ENCODE data around the gene IL37.

IL37 gene

DNA sequence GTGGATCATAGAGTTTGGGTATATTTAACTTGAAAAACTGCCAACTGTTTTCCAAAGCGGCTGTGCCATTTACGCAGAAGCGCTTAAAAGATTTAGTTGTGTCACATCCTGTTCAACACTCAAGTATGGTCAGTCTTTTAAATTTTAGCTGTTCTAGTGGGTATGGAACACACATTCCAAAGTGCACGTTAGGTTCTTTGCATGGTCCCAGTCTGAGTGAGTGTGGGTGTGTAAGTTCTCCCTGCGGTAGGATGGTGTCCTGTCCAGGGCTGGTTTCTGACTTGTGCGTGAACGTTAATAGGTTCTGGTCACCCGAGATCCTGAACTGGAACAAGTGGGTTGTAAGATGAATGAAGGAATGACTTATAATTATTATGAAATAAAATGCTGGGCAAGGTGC is 38.5 kb downstream of the IL37 start:
- H3K4me2 ChIP-seq (ENCODE audit: low read length): no peak overlapping the region
- H3K79me2 ChIP-seq (ENCODE audit: insufficient read depth, low read length): no peaks in the 10 kb centered on the region
- no peaks in the 10 kb centered on the region for H3F3A ChIP-seq (ENCODE audit: insufficient read depth, low read length)
- H3K9me2 ChIP-seq (ENCODE audit: low read depth, low read length): no peaks in the 10 kb centered on the region
- no peaks in the 10 kb centered on the region; the same call in 1 of the 2 replicates for H3K36me3 ChIP-seq (ENCODE audit: insufficient read depth, low read length)
- H3K9me3 ChIP-seq (ENCODE audit: low read length): peaks cover 8% of the 10 kb centered on the region; the same call in 1 of the 2 replicates
- TF ChIP-seq EZH2 (IDR thresholded peaks at IDR 0.05; ENCODE audit: borderline replicate concordance, low read length): no peak
- TF ChIP-seq, protein P1, sequence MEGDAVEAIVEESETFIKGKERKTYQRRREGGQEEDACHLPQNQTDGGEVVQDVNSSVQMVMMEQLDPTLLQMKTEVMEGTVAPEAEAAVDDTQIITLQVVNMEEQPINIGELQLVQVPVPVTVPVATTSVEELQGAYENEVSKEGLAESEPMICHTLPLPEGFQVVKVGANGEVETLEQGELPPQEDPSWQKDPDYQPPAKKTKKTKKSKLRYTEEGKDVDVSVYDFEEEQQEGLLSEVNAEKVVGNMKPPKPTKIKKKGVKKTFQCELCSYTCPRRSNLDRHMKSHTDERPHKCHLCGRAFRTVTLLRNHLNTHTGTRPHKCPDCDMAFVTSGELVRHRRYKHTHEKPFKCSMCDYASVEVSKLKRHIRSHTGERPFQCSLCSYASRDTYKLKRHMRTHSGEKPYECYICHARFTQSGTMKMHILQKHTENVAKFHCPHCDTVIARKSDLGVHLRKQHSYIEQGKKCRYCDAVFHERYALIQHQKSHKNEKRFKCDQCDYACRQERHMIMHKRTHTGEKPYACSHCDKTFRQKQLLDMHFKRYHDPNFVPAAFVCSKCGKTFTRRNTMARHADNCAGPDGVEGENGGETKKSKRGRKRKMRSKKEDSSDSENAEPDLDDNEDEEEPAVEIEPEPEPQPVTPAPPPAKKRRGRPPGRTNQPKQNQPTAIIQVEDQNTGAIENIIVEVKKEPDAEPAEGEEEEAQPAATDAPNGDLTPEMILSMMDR (IDR thresholded peaks at IDR 0.05; ENCODE audit: low read length): no peak
- H3K4me3 ChIP-seq (ENCODE audit: low read depth, low read length, poor library complexity, severe bottlenecking): no peak overlapping the region
- no peak overlapping the region for H3K9ac ChIP-seq (ENCODE audit: low read length)
- no peaks in the 10 kb centered on the region for H4K20me1 ChIP-seq (ENCODE audit: insufficient read depth, low read length)
- no peaks in the 10 kb centered on the region for H3K27me3 ChIP-seq (ENCODE audit: insufficient read depth, low read length)
- H3K27ac ChIP-seq (ENCODE audit: low read depth, low read length, poor library complexity, severe bottlenecking): no peak overlapping the region
- no peaks in the 10 kb centered on the region for H3K4me1 ChIP-seq (ENCODE audit: insufficient read depth, low read length, severe bottlenecking)
- no peak overlapping the region for H2AFZ ChIP-seq (ENCODE audit: low read length)

DNA sequence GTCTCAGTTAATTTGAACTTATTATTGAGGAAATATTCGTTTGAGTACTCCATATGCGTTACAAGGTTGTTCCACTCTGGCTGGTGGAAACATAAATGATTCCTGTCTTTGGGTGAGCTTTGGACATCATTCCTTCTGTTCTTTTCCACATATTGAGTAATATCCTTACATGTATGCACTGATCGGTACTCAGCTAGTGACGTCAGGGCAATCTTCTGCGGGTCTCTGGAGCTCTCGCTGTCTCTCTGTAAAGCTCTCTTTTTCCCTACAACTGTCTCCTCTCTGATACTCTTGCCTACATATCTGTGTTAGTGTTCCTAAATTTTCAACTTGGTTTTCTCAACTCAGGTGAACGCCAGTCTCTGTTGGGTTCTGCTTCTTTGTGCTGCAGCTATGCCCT is 43.4 kb downstream of the IL37 start:
- TF ChIP-seq, protein P1 (IDR thresholded peaks at IDR 0.05; ENCODE audit: low read length): no peak
- no peak for TF ChIP-seq EZH2 (IDR thresholded peaks at IDR 0.05; ENCODE audit: borderline replicate concordance, low read length)
- Histone ChIP-seq H3K4me3 (ENCODE audit: low read depth, low read length, poor library complexity, severe bottlenecking) (no peak overlapping the region), H3F3A (ENCODE audit: insufficient read depth, low read length) (no peaks in the 10 kb centered on the region), H3K4me2 (ENCODE audit: low read length) (no peak overlapping the region), H3K79me2 (ENCODE audit: insufficient read depth, low read length) (no peaks in the 10 kb centered on the region), H3K36me3 (ENCODE audit: insufficient read depth, low read length) (no peaks in the 10 kb centered on the region), H3K4me1 (ENCODE audit: insufficient read depth, low read length, severe bottlenecking) (no peaks in the 10 kb centered on the region), H3K9ac (ENCODE audit: low read length) (no peak overlapping the region), H3K9me3 (ENCODE audit: low read length) (0 out of 2 replicates have a peak, but pooled peaks cover 3% of the 10 kb centered on the region), H3K27me3 (ENCODE audit: insufficient read depth, low read length) (no peaks in the 10 kb centered on the region; the same call in 1 of the 2 replicates), H2AFZ (ENCODE audit: low read length) (no peak overlapping the region), H4K20me1 (ENCODE audit: insufficient read depth, low read length) (no peaks in the 10 kb centered on the region), H3K9me2 (ENCODE audit: low read depth, low read length) (no peaks in the 10 kb centered on the region), H3K27ac (ENCODE audit: low read depth, low read length, poor library complexity, severe bottlenecking) (no peak overlapping the region)

DNA sequence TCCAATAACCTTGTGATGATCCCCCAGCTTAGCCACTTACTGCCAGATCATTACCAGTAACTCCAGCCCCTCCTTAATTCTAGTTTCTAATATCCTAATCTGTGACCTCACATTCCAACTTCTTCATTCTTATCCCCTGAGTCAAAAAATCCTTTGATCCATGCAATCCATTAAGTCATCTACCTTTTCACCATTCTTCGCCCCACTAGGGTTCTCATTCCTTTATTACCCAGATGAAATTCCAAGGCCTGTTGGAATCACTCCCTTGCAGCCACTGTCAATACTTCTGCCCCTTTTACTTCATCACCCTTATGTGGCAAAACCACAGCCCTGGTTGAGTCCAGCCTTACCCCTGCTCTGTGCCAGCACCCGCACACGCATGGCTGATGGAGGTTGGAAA is 46.5 kb downstream of the IL37 start:
- Histone ChIP-seq H3F3A (ENCODE audit: insufficient read depth, low read length) (no peaks in the 10 kb centered on the region), H3K9me2 (ENCODE audit: low read depth, low read length) (no peaks in the 10 kb centered on the region), H3K27me3 (ENCODE audit: insufficient read depth, low read length) (no peaks in the 10 kb centered on the region; the same call in 1 of the 2 replicates), H3K27ac (ENCODE audit: low read depth, low read length, poor library complexity, severe bottlenecking) (no peak overlapping the region), H3K9ac (ENCODE audit: low read length) (no peak overlapping the region), H3K79me2 (ENCODE audit: insufficient read depth, low read length) (no peaks in the 10 kb centered on the region), H3K4me2 (ENCODE audit: low read length) (no peak overlapping the region), H3K4me3 (ENCODE audit: low read depth, low read length, poor library complexity, severe bottlenecking) (no peak overlapping the region), H2AFZ (ENCODE audit: low read length) (no peak overlapping the region), H3K36me3 (ENCODE audit: insufficient read depth, low read length) (no peaks in the 10 kb centered on the region), H4K20me1 (ENCODE audit: insufficient read depth, low read length) (no peaks in the 10 kb centered on the region), H3K9me3 (ENCODE audit: low read length) (0 out of 2 replicates have a peak, but pooled peaks cover 1% of the 10 kb centered on the region), H3K4me1 (ENCODE audit: insufficient read depth, low read length, severe bottlenecking) (no peaks in the 10 kb centered on the region)
- TF ChIP-seq, protein P1 (IDR thresholded peaks at IDR 0.05; ENCODE audit: low read length): no peak
- no peak for TF ChIP-seq EZH2 (IDR thresholded peaks at IDR 0.05; ENCODE audit: borderline replicate concordance, low read length)

All from OCI-LY1 (cell line).